ENCODE measurements around the gene TCN2.
A peak's percentile ranks its signal among the peaks of the same experiment; 100 is the strongest.

The TCN2 gene

DNA sequence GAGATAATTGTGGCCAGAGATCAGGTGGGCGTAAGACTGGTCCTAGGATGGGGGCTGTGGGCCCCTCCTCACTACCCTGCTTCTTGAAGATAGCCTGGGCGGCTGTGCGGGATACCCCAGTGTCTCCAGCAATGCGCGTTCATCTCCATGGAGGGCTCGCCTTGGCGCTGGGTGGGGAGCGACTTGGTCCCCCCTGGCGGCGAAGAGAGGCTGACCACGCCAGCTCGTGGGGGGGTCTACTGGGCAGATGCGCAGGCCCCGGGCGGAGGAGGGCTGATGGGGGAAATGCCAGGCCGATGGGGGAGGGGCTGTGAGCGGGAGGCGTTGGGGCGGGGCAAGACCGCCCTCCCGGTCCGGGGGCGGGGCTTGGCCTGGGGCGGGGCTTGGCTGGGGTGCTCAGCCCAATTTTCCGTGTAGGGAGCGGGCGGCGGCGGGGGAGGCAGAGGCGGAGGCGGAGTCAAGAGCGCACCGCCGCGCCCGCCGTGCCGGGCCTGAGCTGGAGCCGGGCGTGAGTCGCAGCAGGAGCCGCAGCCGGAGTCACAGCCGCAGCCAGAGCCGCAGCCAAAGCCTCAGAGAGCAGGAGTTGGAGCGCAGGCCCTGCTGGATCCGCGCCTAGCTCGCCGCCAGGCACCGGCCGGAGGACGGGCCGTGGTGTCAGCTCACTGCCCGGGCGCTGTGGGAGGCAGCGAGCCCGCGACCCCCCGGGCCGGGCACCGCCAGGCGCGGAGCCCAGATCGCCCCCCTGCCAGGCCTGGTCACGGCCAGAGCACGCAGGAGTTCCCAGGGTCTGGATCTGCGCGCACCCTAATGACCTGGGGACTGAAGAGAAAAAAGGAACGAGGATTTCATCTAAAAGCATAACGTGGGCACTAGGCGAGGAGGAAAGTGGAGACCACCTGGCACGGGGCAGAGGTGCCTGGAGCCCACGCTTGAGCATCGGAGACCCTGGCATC lies 28.6 kb downstream of the TCN2 start, which contains the start of gene SLC35E4:
TSS of gene SLC35E4 (plus strand) at position 509 of the 953 bp plus-strand sequence. CDS start 670 bp downstream, outside the sequence.
- Mint-ChIP-seq H3K9me3 (no peaks in the 10 kb centered on the region), H3K27ac (peak within 1 kb of the TSS; percentile 84), H3K4me3 (peak within 1 kb of the TSS; percentile 86), H3K36me3 (ENCODE audit: low read depth) (peaks cover 5% of the 10 kb centered on the region), H3K27me3 (ENCODE audit: low read depth) (no peaks in the 10 kb centered on the region), H3K4me1 (ENCODE audit: low read depth) (peaks cover 14% of the 10 kb centered on the region)
- peak; percentile 91 for DNase-seq (ENCODE audit: low spot score)

DNA sequence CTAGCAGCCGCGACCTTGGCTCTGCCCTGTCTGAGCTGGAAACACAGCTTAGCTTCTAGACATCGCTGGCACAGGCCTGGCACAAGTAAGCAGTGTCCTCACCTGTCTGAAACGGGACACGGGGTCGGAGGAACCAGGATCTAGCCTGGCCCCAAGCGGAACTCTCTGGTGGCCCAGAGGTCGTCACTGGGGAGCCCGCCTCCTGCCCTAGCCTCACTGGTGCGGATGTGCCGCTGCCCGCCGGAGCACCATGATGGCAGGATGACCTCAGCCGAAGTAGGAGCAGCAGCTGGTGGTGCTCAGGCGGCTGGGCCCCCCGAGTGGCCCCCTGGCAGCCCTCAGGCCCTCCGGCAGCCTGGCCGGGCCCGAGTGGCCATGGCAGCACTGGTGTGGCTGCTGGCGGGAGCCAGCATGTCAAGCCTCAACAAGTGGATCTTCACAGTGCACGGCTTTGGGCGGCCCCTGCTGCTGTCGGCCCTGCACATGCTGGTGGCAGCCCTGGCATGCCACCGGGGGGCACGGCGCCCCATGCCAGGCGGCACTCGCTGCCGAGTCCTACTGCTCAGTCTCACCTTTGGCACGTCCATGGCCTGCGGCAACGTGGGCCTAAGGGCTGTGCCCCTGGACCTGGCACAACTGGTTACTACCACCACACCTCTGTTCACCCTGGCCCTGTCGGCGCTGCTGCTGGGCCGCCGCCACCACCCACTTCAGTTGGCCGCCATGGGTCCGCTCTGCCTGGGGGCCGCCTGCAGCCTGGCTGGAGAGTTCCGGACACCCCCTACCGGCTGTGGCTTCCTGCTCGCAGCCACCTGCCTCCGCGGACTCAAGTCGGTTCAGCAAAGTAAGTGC lies 29.5 kb downstream of the TCN2 start:
- H3K4me1 Mint-ChIP-seq (ENCODE audit: low read depth) = peaks cover 14% of the 10 kb centered on the region
- peak overlapping the region; percentile 86 for H3K4me3 Mint-ChIP-seq
- peaks cover 5% of the 10 kb centered on the region for H3K36me3 Mint-ChIP-seq (ENCODE audit: low read depth)
- peak overlapping the region; percentile 81 for H3K27ac Mint-ChIP-seq
- H3K9me3 Mint-ChIP-seq = no peaks in the 10 kb centered on the region
- no peaks in the 10 kb centered on the region for H3K27me3 Mint-ChIP-seq (ENCODE audit: low read depth)
- no peak for DNase-seq (ENCODE audit: low spot score)

DNA sequence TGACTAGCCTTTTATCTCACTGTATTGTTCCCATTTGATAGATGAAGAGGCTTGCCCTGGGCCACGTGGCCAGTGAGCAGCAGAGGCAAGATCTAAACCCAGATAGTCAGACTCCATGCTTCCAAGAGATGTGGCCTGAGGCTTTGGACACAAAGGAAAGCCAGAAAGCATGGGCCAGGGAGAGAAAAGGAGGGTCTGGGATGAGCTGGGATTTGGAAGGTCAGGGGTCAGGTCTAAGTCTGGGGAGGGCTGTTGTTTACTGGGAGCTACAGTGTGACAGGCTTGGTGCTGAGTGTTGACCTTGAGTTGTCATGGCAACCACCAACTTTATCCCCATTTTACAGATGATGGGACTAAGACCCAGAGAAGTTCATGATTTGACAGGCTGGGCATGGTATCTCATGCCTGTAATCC lies 30.7 kb downstream of the TCN2 start:
- no peaks in the 10 kb centered on the region for H3K9me3 Mint-ChIP-seq
- peaks cover 14% of the 10 kb centered on the region for H3K4me1 Mint-ChIP-seq (ENCODE audit: low read depth)
- peaks cover 5% of the 10 kb centered on the region for H3K36me3 Mint-ChIP-seq (ENCODE audit: low read depth)
- H3K27me3 Mint-ChIP-seq (ENCODE audit: low read depth) = no peaks in the 10 kb centered on the region
- DNase-seq (ENCODE audit: low spot score) = no peak
- H3K4me3 Mint-ChIP-seq = peak overlapping the region; percentile 44
- peak overlapping the region; percentile 55 for H3K27ac Mint-ChIP-seq

DNA sequence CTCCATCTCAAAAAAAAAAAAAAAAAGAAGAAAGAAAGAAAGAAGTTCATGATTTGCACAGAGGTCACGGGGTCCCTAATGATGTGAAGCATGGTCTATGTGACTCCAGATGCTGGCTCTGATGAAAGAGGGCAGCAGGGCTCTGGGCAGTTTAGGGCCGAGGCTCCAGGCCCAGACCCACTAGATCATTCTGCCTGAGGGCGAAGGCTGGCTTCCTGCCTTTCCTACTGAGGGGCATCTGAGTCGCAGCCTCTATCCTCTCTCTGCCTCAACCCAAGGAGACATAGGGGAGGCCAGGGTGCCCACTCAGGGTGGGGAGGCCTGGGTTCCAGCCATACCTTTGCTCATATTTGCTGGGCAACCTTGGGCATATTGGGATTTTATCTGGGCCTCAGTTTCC lies 33.4 kb downstream of the TCN2 start:
- no peak overlapping the region for H3K27ac Mint-ChIP-seq
- H3K36me3 Mint-ChIP-seq (ENCODE audit: low read depth) = peaks cover 5% of the 10 kb centered on the region
- H3K4me1 Mint-ChIP-seq (ENCODE audit: low read depth) = peaks cover 17% of the 10 kb centered on the region
- DNase-seq (ENCODE audit: low spot score) = no peak
- no peaks in the 10 kb centered on the region for H3K27me3 Mint-ChIP-seq (ENCODE audit: low read depth)
- H3K9me3 Mint-ChIP-seq = no peaks in the 10 kb centered on the region
- H3K4me3 Mint-ChIP-seq = no peak overlapping the region

DNA sequence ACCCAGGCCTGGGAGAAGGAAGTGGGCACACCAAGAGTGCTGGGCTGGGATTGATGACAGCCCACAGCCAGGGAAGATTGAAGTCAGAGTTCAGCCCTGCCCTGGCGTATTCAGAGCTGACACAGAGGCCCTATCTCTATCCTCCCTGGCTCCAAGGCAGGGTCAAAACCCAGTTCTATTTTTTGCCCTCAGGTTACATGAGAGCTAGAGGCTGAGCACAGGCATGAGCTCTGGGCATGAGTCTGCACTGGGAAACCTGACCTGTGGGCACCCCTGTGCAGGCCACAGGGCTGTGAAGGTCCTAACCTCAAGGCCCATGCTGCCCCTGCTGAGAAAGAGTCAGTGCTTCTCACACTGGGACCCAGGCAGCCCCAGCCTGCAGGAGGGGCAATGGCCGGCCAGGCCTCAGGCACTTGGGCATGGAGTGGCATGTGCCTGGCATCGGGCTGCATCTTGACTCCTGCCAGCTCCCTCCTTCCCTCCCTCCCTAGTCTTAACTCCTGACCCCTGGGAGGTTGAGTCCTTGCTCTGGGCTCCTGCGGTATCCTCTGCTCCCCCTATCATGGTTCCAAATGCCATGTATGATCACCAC lies 34.0 kb downstream of the TCN2 start:
- no peak overlapping the region for H3K4me3 Mint-ChIP-seq
- peaks cover 5% of the 10 kb centered on the region for H3K36me3 Mint-ChIP-seq (ENCODE audit: low read depth)
- DNase-seq (ENCODE audit: low spot score) = no peak
- no peaks in the 10 kb centered on the region for H3K9me3 Mint-ChIP-seq
- H3K27me3 Mint-ChIP-seq (ENCODE audit: low read depth) = no peaks in the 10 kb centered on the region
- H3K27ac Mint-ChIP-seq = no peak overlapping the region
- peaks cover 16% of the 10 kb centered on the region for H3K4me1 Mint-ChIP-seq (ENCODE audit: low read depth)

DNA sequence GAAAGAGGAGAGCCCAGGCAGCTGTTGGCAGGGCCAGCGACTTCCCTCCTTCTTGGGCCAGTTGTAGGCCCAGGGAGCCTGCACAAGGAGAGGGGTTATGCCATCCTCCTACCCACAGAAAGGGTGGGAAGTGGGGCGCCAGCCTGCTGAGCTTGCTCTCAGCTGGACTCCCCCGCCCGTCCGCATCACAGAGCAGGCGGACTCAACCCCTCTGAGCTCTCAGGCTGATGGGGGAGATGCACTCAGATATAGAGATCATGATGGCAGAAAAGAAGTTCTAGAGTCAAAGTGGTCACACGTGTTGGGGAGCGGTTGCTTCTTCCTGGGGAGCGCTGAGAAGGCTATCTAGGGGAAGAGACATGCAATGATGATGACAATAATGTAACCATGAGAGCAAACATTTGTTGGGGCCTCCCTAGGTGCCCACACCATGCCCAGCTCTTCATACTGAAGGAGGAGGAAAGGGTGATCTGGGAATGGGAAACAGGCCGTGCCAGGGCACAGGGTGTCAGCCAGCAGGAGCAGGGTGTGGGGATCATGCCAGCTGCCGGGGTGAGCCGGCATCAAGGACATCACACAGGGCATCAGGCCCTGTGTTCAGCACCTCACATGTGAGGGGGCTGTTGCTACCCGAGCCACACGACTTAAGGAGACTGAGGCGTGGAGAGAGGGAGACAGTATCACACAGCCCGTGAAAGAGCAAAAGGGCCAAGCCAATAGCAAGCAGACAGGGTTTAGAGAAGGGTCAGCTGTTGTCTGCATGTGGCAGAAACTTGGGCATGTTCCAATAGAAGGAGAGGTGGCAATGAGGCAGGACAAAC lies 36.3 kb downstream of the TCN2 start:
- peaks cover 11% of the 10 kb centered on the region for H3K4me1 Mint-ChIP-seq (ENCODE audit: low read depth)
- no peak overlapping the region for H3K4me3 Mint-ChIP-seq
- no peaks in the 10 kb centered on the region for H3K9me3 Mint-ChIP-seq
- DNase-seq (ENCODE audit: low spot score) = no peak
- H3K27ac Mint-ChIP-seq = peak overlapping the region; percentile 32
- H3K36me3 Mint-ChIP-seq (ENCODE audit: low read depth) = peaks cover 3% of the 10 kb centered on the region
- no peaks in the 10 kb centered on the region for H3K27me3 Mint-ChIP-seq (ENCODE audit: low read depth)

DNA sequence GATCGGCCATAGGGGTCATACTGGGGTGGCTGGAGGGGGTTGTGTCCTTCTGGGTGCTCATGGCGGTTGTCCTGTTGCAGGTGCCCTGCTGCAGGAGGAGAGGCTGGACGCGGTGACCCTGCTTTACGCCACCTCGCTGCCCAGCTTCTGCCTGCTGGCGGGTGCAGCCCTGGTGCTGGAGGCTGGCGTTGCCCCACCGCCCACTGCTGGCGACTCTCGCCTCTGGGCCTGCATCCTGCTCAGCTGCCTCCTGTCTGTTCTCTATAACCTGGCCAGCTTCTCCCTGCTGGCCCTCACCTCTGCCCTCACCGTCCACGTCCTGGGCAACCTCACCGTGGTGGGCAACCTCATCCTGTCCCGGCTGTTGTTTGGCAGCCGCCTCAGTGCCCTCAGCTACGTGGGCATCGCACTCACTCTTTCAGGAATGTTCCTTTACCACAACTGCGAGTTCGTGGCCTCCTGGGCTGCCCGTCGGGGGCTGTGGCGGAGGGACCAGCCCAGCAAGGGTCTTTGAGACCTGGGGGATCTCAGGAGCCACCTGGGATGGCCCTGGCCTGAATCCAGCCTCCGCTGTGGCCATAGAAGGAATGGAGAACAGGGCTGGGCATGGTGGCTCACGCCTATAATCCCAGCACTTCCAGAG lies 39.7 kb downstream of the TCN2 start:
- no peak overlapping the region for H3K27ac Mint-ChIP-seq
- H3K36me3 Mint-ChIP-seq (ENCODE audit: low read depth) = peaks cover 1% of the 10 kb centered on the region
- peaks cover 28% of the 10 kb centered on the region for H3K4me1 Mint-ChIP-seq (ENCODE audit: low read depth)
- H3K4me3 Mint-ChIP-seq = no peak overlapping the region
- no peaks in the 10 kb centered on the region for H3K9me3 Mint-ChIP-seq
- H3K27me3 Mint-ChIP-seq (ENCODE audit: low read depth) = no peaks in the 10 kb centered on the region
- DNase-seq (ENCODE audit: low spot score) = no peak

DNA sequence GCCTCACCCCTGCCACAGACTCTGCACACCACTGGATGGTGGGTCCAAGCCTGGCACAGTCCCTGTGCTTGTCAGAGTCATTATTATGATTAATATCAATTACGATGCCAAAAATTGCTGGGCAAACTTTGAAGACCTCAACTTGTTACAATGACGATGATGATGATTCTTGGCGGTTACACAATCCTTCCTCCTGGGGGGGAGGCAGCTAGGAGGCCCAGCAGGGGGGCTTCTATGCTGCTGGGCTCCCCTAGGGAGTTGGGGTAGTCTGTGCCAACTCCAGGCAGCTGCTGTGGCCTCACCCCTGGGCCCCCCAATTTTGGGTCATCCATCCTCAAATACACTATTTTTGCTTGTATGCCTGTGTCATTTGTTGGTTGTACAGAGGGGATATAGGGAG lies 40.6 kb downstream of the TCN2 start:
- H3K9me3 Mint-ChIP-seq = no peaks in the 10 kb centered on the region
- H3K27me3 Mint-ChIP-seq (ENCODE audit: low read depth) = no peaks in the 10 kb centered on the region
- H3K4me1 Mint-ChIP-seq (ENCODE audit: low read depth) = peaks cover 34% of the 10 kb centered on the region
- DNase-seq (ENCODE audit: low spot score) = no peak
- no peak overlapping the region for H3K4me3 Mint-ChIP-seq
- peaks cover 1% of the 10 kb centered on the region for H3K36me3 Mint-ChIP-seq (ENCODE audit: low read depth)
- H3K27ac Mint-ChIP-seq = no peak overlapping the region

DNA sequence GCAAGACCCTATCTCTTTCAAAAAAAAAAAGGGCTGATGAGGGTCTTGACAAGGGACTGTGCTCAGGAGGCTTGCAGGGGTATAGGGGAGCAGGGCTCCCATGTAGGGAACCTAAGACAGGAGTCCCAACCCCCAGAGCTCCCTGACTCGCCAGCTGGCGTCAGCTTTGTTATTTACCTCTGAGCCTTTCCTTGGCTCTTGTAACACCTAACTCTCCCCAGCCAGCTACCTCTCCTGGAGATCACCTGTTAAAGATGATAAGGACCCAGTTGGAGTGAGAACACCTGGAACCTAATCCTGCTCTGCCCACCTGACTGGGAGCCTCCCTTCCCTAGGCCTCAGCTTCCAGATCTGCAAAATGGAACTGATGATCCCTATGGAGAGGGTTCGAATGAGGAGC lies 41.9 kb downstream of the TCN2 start:
- Mint-ChIP-seq H3K27me3 (ENCODE audit: low read depth) (no peaks in the 10 kb centered on the region), H3K27ac (peak overlapping the region; percentile 87), H3K9me3 (no peaks in the 10 kb centered on the region), H3K4me1 (ENCODE audit: low read depth) (peaks cover 30% of the 10 kb centered on the region), H3K36me3 (ENCODE audit: low read depth) (peaks cover 1% of the 10 kb centered on the region), H3K4me3 (no peak overlapping the region)
- DNase-seq (ENCODE audit: low spot score) = no peak

DNA sequence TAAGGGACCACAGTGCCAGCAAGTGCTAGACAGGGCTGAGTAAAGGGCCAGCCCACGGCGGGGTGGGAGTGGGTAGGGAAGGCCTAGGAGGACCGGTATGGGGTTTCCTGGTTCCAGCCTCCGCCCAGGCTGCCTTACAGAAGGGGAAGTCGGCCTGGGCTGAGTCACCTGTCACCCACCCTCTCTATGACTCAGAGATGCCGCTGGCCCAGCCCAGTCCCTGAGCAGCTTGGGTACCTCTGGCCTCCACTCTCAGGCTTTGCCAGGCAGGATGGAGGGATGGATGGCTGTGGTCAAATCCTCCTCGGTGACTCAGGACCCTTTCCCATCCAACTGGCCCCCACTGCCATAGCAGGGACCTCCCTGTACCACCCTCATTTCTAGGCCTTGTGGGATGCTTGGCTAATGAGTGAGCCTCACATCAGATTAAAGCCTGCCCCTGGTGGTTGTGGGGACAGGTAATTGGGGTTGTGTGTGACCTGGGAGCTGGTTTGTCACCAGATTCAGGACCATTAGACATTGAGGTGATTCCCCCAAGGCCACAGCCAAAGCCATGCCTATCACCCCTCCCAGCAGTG lies 42.5 kb downstream of the TCN2 start:
- Mint-ChIP-seq H3K9me3 (no peaks in the 10 kb centered on the region), H3K27ac (peak overlapping the region; percentile 87), H3K36me3 (ENCODE audit: low read depth) (peaks cover 3% of the 10 kb centered on the region), H3K27me3 (ENCODE audit: low read depth) (no peaks in the 10 kb centered on the region), H3K4me1 (ENCODE audit: low read depth) (peaks cover 25% of the 10 kb centered on the region), H3K4me3 (no peak overlapping the region)
- peak; percentile 91 for DNase-seq (ENCODE audit: low spot score)

DNA sequence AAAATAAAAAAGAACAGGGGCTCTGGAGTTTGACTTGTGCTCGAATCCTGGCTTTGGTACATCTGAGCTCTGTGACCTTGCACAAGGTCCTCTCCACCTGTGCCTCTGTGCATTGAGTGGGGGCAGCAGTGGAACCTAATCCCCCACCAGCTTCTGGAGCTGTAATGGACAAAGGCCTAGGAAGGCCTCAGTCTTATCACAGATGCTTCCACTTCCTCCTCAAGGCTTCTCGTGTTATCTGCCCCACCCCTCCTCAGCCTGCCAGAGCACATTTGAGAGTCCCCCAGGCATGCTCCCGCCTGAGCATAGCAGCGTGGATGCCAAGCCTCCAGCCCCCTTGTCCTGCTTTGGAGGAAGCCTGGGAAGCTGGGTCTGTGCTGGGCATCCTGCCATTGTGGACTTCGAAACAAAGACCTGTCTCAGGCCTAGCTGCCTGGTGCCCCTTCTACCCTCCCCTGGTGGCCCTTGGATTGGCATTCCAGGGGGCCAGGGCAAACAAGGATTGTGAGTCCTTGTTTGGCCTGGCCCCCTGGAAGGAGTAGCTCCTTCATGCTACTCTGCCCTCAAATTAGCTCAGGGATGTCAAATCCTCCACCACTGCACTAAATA lies 43.6 kb downstream of the TCN2 start:
- DNase-seq (ENCODE audit: low spot score) = no peak
- H3K4me3 Mint-ChIP-seq = no peak overlapping the region
- no peaks in the 10 kb centered on the region for H3K27me3 Mint-ChIP-seq (ENCODE audit: low read depth)
- H3K36me3 Mint-ChIP-seq (ENCODE audit: low read depth) = peaks cover 4% of the 10 kb centered on the region
- H3K9me3 Mint-ChIP-seq = no peaks in the 10 kb centered on the region
- peak overlapping the region; percentile 31 for H3K27ac Mint-ChIP-seq
- H3K4me1 Mint-ChIP-seq (ENCODE audit: low read depth) = peaks cover 25% of the 10 kb centered on the region

DNA sequence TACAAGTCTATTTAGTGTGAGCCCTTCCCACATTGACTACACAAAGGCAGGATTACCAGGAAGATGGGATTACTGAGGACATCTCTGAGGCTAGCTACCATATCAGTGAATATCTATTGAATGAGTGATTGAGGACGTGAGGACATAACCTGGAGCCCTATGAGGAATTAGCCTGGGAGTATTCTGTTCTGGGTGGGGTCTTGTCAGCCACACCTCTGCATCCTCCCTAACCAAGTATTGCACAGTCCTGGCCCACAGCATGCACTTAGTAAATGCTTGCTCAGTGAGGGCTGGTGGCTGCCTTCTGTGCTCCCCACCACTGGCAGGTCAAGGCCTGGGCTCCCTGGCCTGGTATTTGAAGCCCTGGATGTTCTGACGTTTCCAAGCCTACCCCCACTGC lies 45.9 kb downstream of the TCN2 start:
- Mint-ChIP-seq H3K4me3 (no peak overlapping the region), H3K9me3 (no peaks in the 10 kb centered on the region), H3K4me1 (ENCODE audit: low read depth) (peaks cover 25% of the 10 kb centered on the region), H3K27ac (no peak overlapping the region), H3K27me3 (ENCODE audit: low read depth) (no peaks in the 10 kb centered on the region), H3K36me3 (ENCODE audit: low read depth) (peaks cover 4% of the 10 kb centered on the region)
- DNase-seq (ENCODE audit: low spot score) = no peak

Data from T-helper 2 cell treated with Interferon-gamma antibody and Interleukin-4, amounts not matched to agents 5 μg/mL and 100 μg/mL, for 36 hours (primary cell).